NCI-H774 (cell line): ENCODE results near the gene PHF21B.

Experiments used
- DNase-seq: peaks from one replicate; lab custom pipeline; 2025; lab: John Stamatoyannopoulos, UW

The PHF21B gene

GRCh38 chr22:45014654-45015053 lies 4.8 kb upstream of the PHF21B start:
- DNase-seq = no peak

- no peak for DNase-seq
These were observed 3.3 kb upstream of the PHF21B start for GRCh38 chr22:45013138-45013537.

GRCh38 chr22:45010532-45010900 lies 711 bp upstream of the PHF21B start:
- DNase-seq = no peak

DNA sequence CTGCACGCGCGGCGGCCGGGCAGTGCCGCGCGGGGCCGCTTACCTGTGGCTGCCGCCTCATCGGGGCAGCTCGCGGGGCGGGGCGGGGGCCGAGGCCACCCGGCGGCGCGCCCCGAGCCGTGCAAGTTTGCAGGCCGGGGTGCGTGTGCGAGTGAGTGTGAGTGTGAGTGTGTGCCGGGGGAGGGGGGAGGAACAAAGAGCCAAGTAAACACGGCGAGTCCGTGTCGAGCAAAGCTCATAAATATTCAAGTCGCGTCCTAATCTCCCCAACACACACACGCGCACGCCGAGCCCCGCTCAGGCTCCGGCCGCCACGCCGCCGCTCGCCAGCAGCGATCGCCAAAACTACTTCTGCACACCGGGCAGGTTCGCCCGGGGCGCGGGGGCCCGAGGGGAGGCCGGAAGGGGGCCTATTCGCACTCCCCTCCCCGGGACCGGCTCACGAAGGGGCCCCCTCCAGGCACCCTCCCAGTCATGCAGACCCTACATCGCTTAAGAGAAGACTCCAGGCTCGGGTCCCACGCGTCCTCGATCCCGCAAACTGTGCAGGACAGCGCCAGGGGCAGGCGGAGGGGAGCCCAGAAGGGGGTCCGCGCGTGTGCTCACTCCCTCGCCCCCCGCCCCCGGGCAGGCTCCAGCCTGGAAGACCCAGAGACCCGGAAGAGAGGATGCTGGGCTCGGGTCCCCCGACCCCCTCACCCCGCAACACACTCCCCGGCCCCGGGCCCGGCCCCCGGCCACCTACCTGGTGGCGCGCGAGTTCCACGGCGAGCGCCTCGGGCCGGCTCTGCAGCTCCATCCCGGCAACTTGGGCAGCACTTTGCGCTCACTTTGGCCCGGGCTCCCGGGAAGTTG lies 827 bp downstream of the PHF21B start:
- peak; percentile 0 for DNase-seq

DNA sequence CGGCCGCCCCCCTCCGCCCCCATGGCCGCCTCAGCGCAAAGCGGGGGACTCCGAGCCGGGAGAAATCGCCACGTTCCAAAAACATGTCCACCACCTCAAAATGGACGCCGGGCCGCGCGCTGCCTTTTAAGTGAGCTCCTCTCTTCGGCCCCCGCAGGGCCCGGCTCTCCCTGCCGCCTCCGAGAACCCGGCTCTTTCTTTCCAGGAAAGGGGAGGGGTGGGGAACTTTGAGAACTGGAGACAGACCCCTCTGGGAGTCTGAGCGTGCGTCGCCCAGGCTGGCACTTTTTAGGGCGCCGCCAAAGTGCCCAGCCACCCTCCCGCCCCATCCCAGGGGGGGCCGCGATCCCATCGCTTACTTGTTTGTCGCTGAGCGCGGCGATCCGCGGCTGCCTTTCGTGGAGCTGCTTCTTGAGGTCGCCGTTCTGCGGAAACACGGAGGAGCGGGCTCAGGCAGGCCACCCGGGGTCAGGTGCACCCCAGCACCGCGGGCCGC lies 1.6 kb downstream of the PHF21B start:
- no peak for DNase-seq

- DNase-seq = no peak
These were observed 2.2 kb downstream of the PHF21B start for GRCh38 chr22:45007391-45008185.

DNA sequence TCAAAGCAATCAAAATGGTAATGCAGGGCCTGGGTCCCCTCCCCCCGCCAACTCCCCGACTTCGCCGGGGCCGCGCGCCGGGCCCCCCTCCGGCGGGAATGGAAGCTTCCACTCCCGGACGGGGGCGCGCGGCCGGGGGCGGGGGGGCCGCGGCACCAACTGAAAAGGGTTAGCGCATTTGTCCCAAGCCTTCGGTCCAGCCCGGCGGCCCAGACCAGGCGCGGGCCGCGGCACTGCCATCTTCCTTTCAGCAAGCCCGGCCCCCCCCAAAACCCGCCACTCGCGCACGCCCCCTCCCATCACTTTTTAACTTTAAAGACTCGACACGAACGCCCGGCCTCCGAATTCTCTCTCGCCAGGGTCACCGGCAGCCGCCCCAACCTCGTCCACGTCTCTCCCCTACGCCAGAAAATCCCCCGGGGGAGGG lies 2.8 kb downstream of the PHF21B start:
- no peak for DNase-seq

GRCh38 chr22:45006111-45006963 lies 3.5 kb downstream of the PHF21B start:
- no peak for DNase-seq

- no peak for DNase-seq
These were observed 8.2 kb downstream of the PHF21B start for GRCh38 chr22:45001653-45002052.

DNA sequence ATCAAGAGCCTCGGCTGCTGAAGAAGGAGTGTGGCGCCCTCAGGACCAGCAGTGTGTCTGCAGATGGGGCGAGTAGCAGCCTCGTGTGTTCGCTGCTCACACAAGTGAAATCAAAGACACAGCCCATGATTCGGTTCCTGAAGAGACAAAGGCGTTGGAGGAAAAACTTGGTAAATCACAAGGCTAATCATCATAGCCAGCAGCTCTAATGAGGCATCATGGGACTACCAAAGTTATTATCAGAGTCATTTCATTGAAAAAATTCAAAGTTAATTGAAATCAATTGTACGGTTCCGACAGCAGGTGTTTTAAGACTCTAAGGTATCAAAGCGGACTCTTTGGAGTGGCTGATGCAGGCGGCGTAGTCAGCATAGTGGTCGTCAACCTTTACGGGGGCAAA lies 9.5 kb downstream of the PHF21B start:
- DNase-seq = no peak

DNA sequence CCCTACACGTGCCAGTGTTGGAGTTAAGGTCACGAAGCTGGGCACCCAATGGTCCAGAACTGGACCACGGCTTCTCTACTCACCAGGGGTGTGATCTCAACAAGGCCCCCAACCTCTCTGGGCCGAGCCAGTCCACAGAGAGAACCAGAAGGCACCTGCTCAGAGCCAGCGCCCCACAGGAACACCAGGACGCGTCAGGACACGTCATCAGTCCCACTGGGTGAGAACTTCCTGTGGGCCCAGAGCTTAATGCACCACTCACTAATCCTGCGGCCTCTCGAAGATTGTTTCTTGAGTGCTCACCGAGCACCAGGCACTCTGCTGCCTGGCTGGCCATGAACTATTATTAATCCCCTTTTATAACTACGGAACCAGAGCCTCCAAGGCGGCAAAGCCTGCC lies 10.1 kb downstream of the PHF21B start:
- DNase-seq = no peak

- DNase-seq = no peak
These were observed 10.6 kb downstream of the PHF21B start for GRCh38 chr22:44999231-44999630.

DNA sequence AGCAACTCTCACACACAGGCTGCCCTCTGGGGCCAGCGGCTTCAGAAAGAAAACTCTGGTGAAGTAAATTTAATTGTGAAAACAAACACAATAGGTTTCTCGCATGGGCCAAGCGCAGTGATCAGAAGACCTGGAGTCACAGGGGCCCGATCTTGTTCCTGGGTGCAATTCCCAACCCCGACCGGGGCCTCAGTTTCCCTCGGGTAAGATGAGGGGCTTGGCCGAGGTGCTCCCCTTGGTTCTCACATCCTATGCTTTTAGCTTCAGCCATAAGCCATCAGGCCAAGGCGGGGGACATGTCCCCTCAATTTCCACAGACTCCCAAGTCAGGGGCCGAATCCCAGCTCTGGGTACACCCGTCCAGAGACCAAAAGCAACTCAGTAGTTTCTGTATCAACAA lies 11.5 kb downstream of the PHF21B start:
- DNase-seq = no peak

GRCh38 chr22:44997060-44997459 lies 12.7 kb downstream of the PHF21B start:
- DNase-seq = no peak

- no peak for DNase-seq
These were observed 13.2 kb downstream of the PHF21B start for GRCh38 chr22:44996648-44997047.

- DNase-seq = no peak
These were observed 13.7 kb downstream of the PHF21B start for GRCh38 chr22:44996120-44996519.

GRCh38 chr22:44995715-44996114 lies 14.1 kb downstream of the PHF21B start:
- DNase-seq = no peak

- no peak for DNase-seq
These were observed 14.7 kb downstream of the PHF21B start for GRCh38 chr22:44995105-44995514.

GRCh38 chr22:44994399-44995104 lies 15.3 kb downstream of the PHF21B start:
- DNase-seq = peak; percentile 49

- no peak for DNase-seq
These were observed 17.6 kb downstream of the PHF21B start for GRCh38 chr22:44992166-44992565.

DNA sequence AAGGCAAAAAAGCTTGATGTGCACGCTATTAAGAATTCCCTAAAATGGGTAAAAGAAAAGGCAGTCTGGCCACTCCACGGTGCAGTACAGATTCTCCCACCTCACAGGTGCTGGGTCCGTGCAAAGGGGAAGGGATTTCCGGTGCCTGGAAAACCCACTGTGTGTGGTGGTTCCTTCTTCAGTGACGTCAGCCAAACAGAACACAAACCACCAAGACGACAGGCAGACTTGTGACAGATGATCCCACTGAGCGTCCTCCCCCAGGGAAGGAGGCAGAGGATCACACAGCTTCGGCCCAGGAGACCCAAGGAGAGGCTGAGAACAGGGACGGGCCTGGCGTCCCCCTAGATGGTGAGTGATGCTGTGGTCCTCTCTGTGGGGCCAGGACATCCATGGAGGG lies 18.6 kb downstream of the PHF21B start:
- no peak for DNase-seq

DNA sequence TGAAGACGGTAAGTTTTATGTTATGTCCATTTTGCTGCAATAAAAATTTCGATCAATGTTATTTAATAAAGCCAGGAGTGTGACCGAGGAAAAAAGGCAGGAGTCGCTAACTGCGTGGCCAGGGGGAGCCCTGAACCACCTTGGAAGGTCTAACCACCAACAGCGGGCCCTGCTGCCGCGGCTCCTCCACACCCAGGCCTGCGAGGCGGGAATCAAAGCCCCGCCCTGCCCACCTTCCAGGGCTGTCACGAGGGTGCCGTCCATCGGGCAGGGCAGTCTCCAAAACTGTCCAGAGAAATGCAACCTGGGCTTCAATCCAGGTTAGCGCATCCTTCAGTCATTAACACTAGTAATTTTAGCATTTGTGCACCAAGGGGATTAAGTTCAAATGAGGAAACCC lies 19.0 kb downstream of the PHF21B start:
- no peak for DNase-seq
